GM12875 (cell line): ENCODE results near the gene MIER2.

Experiments used
- H3K4me3 ChIP-seq: one replicate; pipeline ENCODE4 v1.5.1; 2011; ENCODE audit warnings: low read depth, low read length, control low read depth
- CTCF ChIP-seq: IDR thresholded peaks from 2 replicates; pipeline ENCODE4 v1.5.1; 2011; ENCODE audit warnings: low read depth, mild to moderate bottlenecking, control low read depth, inconsistent platforms, low read length, moderate library complexity, borderline replicate concordance; ENCODE audit not compliant: insufficient read depth

MIER2 gene

GRCh38 chr19:308471-309205 is 36.0 kb downstream of the MIER2 start:
- no peak for TF ChIP-seq CTCF
- H3K4me3 ChIP-seq: no peak overlapping the region

- no peak overlapping the region for H3K4me3 ChIP-seq
- no peak for TF ChIP-seq CTCF
Measured at GRCh38 chr19:307793-308420, 36.7 kb downstream of the MIER2 start.

GRCh38 chr19:307111-307531 is 37.5 kb downstream of the MIER2 start:
- TF ChIP-seq CTCF: no peak
- H3K4me3 ChIP-seq: no peak overlapping the region

- H3K4me3 ChIP-seq: no peak overlapping the region
- TF ChIP-seq CTCF: no peak
Measured at GRCh38 chr19:306151-306900, 38.3 kb downstream of the MIER2 start.

GRCh38 chr19:305240-306150 is 39.1 kb downstream of the MIER2 start:
- no peak for TF ChIP-seq CTCF
- H3K4me3 ChIP-seq: no peak overlapping the region

- no peak for TF ChIP-seq CTCF
- H3K4me3 ChIP-seq: no peak overlapping the region
Measured at GRCh38 chr19:296476-297225, 47.9 kb downstream of the MIER2 start.
